ENCODE data around the gene WNK1.
A peak's percentile ranks its signal among the peaks of the same experiment; 100 is the strongest.
"Not testable (repeated sequence)": the region's sequence is repeated elsewhere in the genome, so short reads cannot be mapped to it uniquely, and the experiment has no call there.

The WNK1 gene

DNA sequence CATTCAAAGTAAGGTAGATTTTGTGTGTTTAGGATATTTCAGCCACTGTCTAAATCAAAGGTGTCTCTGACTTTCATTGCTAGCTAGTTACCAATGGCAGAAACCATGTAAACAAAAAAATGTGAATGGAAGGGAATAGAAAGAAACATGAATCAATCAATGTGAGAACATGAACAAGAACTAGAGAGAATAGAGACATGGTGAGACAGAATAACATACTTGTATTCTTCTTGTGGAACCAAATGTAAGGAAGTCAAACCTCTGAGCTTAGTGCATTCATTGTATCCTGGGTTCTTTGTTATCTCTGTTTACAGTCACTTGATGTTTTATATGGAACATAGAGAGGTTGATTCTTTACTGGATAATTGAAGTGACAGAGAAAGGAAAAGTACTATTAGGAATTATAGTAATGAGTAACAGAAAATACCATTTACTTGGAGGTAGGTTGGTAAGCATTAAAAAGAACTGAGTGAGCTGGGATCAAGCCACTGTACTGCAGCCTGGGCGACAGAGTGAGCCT, 2.6 kb upstream of the WNK1 start:
- no peak for DNase-seq (ENCODE audit: low read depth)

DNA sequence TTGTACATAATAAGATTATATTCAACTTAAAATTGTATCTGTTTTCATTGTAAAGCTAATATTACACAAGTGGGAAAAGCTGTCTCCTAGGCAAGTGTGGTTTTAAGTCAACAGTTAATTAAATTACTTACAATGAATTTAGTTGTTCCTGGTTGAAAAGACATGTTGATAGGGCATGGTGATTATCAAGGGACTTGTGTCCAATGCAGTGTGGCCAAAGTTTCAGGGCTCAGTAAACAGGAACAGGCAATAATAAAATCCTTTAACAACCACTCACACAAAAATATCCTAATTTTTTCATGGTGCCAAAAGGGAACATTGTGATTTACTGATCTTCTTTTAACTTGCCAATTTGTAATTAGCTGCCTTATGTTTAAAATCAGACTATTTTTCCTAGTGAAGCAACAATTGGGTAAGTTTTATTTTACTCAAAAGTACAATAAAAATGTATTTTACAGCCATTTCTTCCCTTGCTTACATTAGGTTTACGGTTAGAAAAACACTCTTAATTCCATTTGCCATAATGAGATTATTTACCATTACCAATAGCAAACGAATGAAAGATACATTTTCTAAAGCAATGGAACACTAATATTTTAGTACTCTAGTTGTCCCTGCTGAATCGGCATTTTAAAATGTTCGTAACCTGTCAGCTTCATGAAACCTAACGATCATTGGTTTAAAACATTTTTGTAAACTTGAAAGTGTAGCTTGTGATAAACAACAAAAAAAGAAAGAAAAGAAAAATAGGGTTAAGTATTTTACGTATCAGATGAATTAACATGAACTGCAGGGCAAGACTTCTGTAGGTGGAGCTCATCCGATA, 1.8 kb upstream of the WNK1 start:
- DNase-seq (ENCODE audit: low read depth) = no peak

DNA sequence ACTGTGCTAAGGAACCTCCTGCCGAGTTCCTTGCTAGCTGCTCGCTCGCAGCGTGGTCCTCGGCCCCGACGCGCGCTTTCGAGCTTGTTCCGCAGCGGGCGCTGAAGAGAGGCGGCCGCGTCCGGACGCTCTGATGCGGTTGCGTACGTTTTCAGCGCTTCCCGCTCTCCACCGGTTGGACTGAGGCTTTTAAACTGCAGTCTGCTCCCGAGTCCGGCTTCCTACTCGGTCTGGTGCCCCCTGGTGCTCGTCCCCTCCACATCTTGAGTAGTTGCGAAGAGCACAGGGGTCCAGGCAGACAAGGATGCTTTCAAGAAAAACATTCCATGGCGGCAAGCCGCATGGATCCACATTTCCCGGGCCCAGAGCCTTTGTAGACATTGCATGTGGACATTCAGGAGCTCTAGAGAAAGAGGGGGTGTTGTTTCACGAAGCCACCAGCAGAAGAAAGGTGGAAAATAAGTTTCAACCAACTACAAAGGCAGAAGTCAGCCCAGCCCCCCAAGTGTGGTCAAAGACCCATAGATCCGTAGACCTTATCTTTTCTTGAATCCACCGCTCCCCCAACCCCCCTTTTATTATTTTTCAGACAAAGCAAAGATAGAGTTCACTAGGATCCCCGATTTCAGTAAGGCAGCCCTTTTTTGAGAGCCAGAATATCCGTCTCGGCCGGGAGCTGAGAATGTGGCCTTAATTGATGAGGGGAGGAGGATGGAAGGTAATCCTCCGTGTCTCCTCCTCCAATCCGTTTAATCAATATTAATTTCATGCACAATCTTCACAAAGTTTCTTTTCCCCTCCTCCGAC, 984 bp upstream of the WNK1 start:
- peak; percentile 66 for DNase-seq (ENCODE audit: low read depth)

- DNase-seq (ENCODE audit: low read depth) = no peak
These were observed 574 bp downstream of the WNK1 start for GRCh38 chr12:752695-753610.

- DNase-seq (ENCODE audit: low read depth) = no peak
These were observed 1.5 kb downstream of the WNK1 start for GRCh38 chr12:753611-754472.

DNA sequence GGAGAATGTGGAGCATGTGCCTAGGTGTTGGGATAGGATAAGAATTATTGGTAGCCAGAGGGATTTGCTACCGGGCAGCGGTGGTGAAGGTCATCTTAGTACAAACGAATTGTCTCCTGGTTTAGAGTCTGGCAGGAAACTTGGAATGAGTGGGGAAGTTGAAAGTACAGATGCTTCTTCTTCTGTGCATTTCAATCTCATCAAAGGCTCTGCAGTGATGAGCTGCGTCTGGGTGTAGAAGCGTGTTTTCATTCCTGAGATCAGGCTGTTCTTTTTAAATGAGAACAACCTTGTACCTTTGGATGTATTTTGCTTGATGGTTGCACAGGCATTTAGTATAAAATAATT, 2.1 kb downstream of the WNK1 start:
- DNase-seq (ENCODE audit: low read depth) = no peak

- no peak for DNase-seq (ENCODE audit: low read depth)
These were observed 2.6 kb downstream of the WNK1 start for GRCh38 chr12:754851-755562.

DNA sequence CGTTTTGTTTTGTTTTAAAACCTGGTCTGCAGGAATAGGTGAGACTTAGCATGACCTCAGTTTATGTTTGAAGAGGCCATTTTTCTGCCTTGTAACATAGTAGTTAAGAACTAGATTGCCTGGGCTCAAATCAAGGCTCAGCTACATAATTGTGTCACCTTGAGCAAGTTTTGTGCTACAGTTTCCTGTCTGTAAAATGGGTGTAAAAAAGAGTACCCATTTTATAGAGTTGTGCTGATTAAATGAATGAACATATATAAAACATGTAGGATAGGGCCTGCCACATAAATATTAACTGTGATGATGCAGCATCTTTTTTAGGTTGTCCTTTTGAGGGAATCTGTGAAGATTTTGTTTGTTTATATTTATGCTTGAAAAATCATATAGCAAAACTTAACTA, 7.2 kb downstream of the WNK1 start:
- DNase-seq (ENCODE audit: low read depth) = no peak

- DNase-seq (ENCODE audit: low read depth) = no peak
These were observed 8.9 kb downstream of the WNK1 start for GRCh38 chr12:761256-761655.

- DNase-seq (ENCODE audit: low read depth) = no peak
These were observed 13.5 kb downstream of the WNK1 start for GRCh38 chr12:765840-766239.

DNA sequence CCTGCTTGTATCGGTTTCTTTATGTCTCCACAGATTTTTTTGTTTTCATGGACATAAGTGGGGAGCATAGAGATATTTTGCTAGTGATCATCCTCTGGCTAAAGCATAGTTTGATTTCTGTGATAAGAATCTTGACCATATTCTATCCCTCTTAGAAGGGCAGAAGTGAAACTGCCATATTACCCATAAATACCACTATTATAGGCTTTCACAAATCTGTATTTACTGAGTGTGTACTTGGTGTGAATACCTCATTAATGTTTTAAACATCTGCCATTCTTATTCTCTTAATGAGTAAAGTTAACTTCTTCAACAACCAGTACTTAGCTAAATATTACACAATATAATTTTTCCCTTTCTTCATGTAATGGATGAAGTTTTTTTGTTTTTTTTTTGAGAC, 16.1 kb downstream of the WNK1 start:
- no peak for DNase-seq (ENCODE audit: low read depth)

DNA sequence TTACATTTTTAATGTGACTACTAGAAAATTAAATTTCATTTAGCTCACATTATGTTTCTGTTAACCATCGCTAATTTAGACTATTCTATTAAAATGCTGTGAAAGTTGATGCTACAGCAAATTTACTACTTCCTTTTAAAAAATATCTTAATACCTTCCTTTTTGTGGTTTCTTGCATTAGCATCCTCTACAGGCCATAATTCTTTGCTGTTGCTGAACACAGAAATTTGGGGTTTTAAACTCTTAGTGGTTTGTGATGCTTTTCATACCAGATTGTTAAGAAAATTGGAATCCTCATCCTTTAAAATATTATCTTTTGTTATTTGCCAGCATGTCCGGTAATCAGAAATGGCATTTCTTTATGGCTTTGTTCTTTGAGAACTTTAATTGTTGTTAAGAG, 18.1 kb downstream of the WNK1 start:
- no peak for DNase-seq (ENCODE audit: low read depth)

DNA sequence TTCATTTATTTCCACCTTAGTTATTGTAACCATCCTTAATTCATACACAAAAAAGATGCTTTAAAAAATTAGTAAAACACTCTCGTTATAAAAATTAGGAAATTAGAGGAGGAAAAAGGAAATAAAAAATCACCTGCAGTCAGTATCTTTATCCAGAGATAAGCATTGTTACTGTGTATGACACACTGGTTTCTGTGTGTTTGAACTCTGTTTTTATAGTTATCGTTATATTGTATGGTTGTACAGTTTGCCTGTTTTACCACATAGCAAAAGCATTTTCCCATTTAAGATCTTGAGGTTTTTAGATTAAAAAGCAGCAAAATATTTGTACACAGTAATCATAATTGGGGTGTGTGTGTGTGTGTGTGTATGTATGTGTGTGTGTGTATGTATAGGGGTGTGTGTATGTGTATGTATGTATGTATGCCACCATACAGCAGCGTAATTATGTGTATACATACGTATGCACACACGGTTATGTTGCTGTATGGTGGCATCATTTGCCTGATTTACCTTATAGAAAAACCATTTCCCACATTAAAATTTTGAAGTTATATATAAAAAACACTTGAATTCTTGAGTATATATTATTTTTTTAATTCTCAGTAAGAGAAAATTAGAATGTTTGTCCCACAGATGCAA, 19.8 kb downstream of the WNK1 start:
- no peak for DNase-seq (ENCODE audit: low read depth)

DNA sequence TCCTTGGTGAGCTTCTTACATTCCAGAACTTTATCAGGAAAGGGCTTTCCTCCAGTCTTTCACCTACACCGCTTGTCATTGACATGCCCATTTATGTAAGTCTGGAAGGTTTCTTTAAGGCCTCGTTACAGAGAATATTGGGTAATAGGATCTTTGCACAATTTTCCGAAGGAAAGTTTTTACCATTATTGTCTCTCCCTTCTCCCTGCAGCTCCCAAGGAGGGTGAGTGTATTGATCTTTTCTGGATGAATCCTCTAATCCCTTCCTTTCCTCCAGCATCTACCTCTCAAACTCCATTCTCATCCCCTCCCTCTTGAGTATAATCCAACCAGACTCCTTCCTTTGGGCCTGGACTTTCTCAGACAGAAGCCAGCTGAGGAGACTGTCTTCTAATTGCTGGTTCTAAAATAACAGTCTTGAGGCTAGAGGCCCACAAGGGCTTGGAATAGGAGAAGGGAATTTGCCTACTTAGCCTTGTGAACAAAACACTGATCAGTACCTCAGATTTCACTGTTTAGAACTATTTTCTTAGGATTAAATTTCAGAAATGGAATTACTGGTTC, 21.8 kb downstream of the WNK1 start:
- DNase-seq (ENCODE audit: low read depth) = no peak

DNA sequence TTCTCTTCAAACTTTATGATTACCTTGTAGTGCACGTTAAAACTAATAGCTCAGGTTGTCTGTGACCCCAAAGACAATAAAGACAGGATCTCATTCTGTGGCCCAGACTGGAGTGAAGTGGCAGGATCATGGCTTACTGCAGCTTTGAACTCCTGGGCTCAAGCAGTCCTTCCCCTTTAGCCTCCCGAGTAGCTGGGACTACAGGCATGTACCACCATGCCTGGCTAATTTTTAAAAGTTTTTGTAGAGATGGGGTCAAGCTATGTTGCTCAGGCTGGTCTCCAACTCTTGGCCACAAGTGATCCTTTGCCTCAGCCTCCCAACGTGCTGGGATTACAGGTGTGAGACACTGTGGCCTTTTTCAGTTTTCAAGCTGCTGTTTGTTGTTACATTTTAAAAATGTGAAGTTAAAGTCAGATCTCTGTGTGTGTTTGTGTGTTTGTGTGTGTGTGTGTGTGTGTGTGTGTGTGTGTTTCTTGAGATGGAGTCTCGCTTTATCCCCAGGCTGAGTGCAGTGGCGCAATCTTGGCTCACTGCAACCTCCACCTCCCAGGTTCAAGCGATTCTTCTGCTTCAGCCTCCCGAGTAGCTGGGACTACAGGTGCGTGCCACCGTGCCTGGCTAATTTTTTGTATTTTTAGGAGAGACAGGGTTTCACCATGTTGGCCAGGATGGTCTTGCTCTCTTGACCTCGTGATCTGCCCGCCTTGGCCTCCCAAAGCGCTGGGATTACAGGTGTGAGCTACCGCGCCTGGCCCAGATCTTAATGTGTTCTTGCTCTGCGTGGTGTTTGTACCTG, 23.8 kb downstream of the WNK1 start:
- not testable (repeated sequence) for DNase-seq (ENCODE audit: low read depth)

DNA sequence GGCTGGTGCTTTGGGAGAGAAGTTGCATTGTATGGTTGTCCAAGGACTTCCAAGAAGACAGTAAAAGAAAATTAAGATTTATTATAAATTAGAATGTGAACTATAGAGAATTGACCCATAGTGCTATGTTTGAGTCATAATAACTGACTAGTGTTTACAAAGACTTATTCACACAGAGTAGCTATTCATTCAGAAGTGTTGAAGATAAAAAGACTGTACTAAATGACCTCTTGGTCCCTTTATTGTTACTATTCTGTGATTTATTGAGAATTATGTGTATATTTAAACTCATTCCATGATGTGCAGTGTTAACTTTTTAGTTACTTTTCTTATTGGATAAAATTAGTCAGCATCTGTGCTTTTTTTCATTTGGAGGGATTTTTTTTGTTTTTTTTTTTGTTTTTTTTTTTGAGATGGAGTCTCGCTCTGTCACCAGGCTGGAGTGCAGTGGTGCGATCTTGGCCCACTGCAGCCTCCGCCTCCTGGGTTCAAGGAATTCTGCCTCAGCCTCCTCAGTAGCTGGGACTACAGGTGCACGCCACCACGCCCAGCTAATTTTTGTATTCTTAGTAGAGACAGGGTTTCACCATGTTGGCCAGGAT, 24.5 kb downstream of the WNK1 start:
- not testable (repeated sequence) for DNase-seq (ENCODE audit: low read depth)

DNA sequence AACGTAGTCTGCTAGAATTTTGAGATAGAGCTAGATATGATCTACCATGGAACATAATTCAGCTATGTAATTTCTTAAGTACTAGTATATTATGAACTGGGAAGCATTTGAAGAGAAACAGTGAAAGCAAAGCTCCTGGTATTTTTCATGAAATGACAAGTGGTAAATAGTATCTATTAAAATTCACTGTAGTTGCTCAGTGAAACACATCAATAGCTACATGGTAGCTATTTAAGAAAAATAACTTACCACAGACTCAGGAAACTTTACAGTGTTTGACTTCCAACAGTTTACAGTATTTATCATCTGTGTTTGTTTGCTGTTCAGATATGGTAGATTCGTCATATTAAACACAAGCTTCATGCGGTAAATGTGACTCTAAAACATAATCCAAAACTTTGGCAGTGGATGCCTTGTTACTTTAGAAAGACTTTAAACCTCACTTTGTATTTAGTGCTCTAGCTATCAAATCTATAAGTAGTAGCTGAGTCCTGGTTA, 25.2 kb downstream of the WNK1 start:
- no peak for DNase-seq (ENCODE audit: low read depth)

DNA sequence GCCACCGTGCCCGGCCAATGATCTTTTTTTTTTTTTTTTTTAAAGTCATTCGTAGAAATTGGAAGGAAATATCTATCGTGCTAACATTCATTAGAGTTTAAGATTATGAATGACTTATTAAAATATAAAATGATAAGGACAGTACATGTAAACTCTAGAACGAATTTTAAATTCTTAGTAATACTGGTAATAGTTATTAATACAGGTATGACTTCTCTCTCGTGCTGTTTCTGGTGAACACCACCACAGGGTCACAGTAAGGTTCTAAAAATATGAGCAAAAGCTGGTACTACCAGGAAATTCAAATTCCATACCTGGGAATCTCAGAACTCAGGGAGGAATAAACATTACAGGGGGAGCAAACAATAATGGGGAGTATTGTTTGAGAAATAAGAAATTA, 26.2 kb downstream of the WNK1 start:
- DNase-seq (ENCODE audit: low read depth) = no peak
